ENCODE measurements around the gene TM9SF2. TPM values are rescaled to one million over a fixed set of nuclear protein-coding genes. Genes with fewer than 3 reads are reported as not detected.

TM9SF2 gene
- total and polyA plus RNA-seq, 4 donors: 41.3 to 93.3 (median 73.6) TPM

GRCh38 chr13:99467764-99468163, 33.5 kb upstream of the TM9SF2 start:
- intact Hi-C loops (cut with DNase I): no loop called here
- Histone ChIP-seq H3K27me3 (ENCODE audit: control insufficient read depth in 1 of 2, insufficient read depth in 2 of 2, low read length in 1 of 2) (no peaks in the 10 kb centered on the region), H3K4me1 (ENCODE audit: control insufficient read depth in 1 of 2, insufficient read depth in 2 of 2, low read length in 2 of 2) (no peaks in the 10 kb centered on the region), H3K27ac (ENCODE audit: low read depth in 1 of 2, low read length in 2 of 2) (no peak overlapping the region), H3K4me3 (ENCODE audit: low read length in 2 of 2) (no peak overlapping the region), H3K36me3 (ENCODE audit: control insufficient read depth in 1 of 2, insufficient read depth in 2 of 2, low read length in 1 of 2) (no peaks in the 10 kb centered on the region), H3K9me3 (ENCODE audit: control insufficient read depth, low read length) (no peaks in the 10 kb centered on the region)
- whole genome bisulfite sequencing, 2 donors: 25 to 33% methylated on average over 4 of the region's 4 CpGs
- ATAC-seq (ENCODE audit: low FRiP score) (no peak), DNase-seq (no peak)

- WGBS, 2 donors: 79 to 80% methylated on average over 2 of the region's 2 CpGs
- no peak overlapping the region for H3K27ac ChIP-seq (ENCODE audit: low read depth in 1 of 2, low read length in 2 of 2)
- no peaks in the 10 kb centered on the region for H3K36me3 ChIP-seq (ENCODE audit: control insufficient read depth in 1 of 2, insufficient read depth in 2 of 2, low read length in 1 of 2)
- H3K27me3 ChIP-seq (ENCODE audit: control insufficient read depth in 1 of 2, insufficient read depth in 2 of 2, low read length in 1 of 2): no peaks in the 10 kb centered on the region
- intact Hi-C loops (cut with DNase I): no loop called here
- H3K4me3 ChIP-seq (ENCODE audit: low read length in 2 of 2): no peak overlapping the region
- no peaks in the 10 kb centered on the region for H3K4me1 ChIP-seq (ENCODE audit: control insufficient read depth in 1 of 2, insufficient read depth in 2 of 2, low read length in 2 of 2)
- ATAC-seq (ENCODE audit: low FRiP score): no peak
- no peak for DNase-seq
- no peaks in the 10 kb centered on the region for H3K9me3 ChIP-seq (ENCODE audit: control insufficient read depth, low read length)
These were observed 32.2 kb upstream of the TM9SF2 start for GRCh38 chr13:99469041-99469440.

- no peak for ATAC-seq (ENCODE audit: low FRiP score)
- no peak for DNase-seq
- no peaks in the 10 kb centered on the region for H3K27me3 ChIP-seq (ENCODE audit: control insufficient read depth in 1 of 2, insufficient read depth in 2 of 2, low read length in 1 of 2)
- no peaks in the 10 kb centered on the region for H3K9me3 ChIP-seq (ENCODE audit: control insufficient read depth, low read length)
- intact Hi-C loops (cut with DNase I): no loop called here
- no peak overlapping the region for H3K27ac ChIP-seq (ENCODE audit: low read depth in 1 of 2, low read length in 2 of 2)
- no peaks in the 10 kb centered on the region for H3K36me3 ChIP-seq (ENCODE audit: control insufficient read depth in 1 of 2, insufficient read depth in 2 of 2, low read length in 1 of 2)
- H3K4me3 ChIP-seq (ENCODE audit: low read length in 2 of 2): no peak overlapping the region
- WGBS, 2 donors: 81 to 86% methylated on average over 6 of the region's 6 CpGs
- no peaks in the 10 kb centered on the region for H3K4me1 ChIP-seq (ENCODE audit: control insufficient read depth in 1 of 2, insufficient read depth in 2 of 2, low read length in 2 of 2)
These were observed 31.2 kb upstream of the TM9SF2 start for GRCh38 chr13:99470027-99470426.

- Histone ChIP-seq H3K4me3 (ENCODE audit: low read length in 2 of 2) (no peak overlapping the region), H3K9me3 (ENCODE audit: control insufficient read depth, low read length) (no peaks in the 10 kb centered on the region), H3K36me3 (ENCODE audit: control insufficient read depth in 1 of 2, insufficient read depth in 2 of 2, low read length in 1 of 2) (no peaks in the 10 kb centered on the region), H3K27me3 (ENCODE audit: control insufficient read depth in 1 of 2, insufficient read depth in 2 of 2, low read length in 1 of 2) (no peaks in the 10 kb centered on the region), H3K4me1 (ENCODE audit: control insufficient read depth in 1 of 2, insufficient read depth in 2 of 2, low read length in 2 of 2) (no peaks in the 10 kb centered on the region), H3K27ac (ENCODE audit: low read depth in 1 of 2, low read length in 2 of 2) (no peak overlapping the region)
- WGBS, 2 donors: 53 to 66% methylated on average over 3 of the region's 3 CpGs
- no peak for ATAC-seq (ENCODE audit: low FRiP score)
- DNase-seq: no peak
- intact Hi-C loops (cut with DNase I): no loop called here
These were observed 29.8 kb upstream of the TM9SF2 start for GRCh38 chr13:99471221-99472121.

GRCh38 chr13:99472122-99472440, 29.2 kb upstream of the TM9SF2 start:
- no peak overlapping the region for H3K27ac ChIP-seq (ENCODE audit: low read depth in 1 of 2, low read length in 2 of 2)
- 83 to 88% methylated on average over 1 of the region's 1 CpG for WGBS, 2 donors
- no peaks in the 10 kb centered on the region for H3K9me3 ChIP-seq (ENCODE audit: control insufficient read depth, low read length)
- no peak overlapping the region for H3K4me3 ChIP-seq (ENCODE audit: low read length in 2 of 2)
- no peak for DNase-seq
- intact Hi-C loops (cut with DNase I): no loop called here
- no peaks in the 10 kb centered on the region for H3K27me3 ChIP-seq (ENCODE audit: control insufficient read depth in 1 of 2, insufficient read depth in 2 of 2, low read length in 1 of 2)
- ATAC-seq (ENCODE audit: low FRiP score): no peak
- H3K4me1 ChIP-seq (ENCODE audit: control insufficient read depth in 1 of 2, insufficient read depth in 2 of 2, low read length in 2 of 2): no peaks in the 10 kb centered on the region
- no peaks in the 10 kb centered on the region for H3K36me3 ChIP-seq (ENCODE audit: control insufficient read depth in 1 of 2, insufficient read depth in 2 of 2, low read length in 1 of 2)

- no peaks in the 10 kb centered on the region for H3K9me3 ChIP-seq (ENCODE audit: control insufficient read depth, low read length)
- DNase-seq: no peak
- no peaks in the 10 kb centered on the region for H3K36me3 ChIP-seq (ENCODE audit: control insufficient read depth in 1 of 2, insufficient read depth in 2 of 2, low read length in 1 of 2)
- H3K27ac ChIP-seq (ENCODE audit: low read depth in 1 of 2, low read length in 2 of 2): no peak overlapping the region
- no peak for ATAC-seq (ENCODE audit: low FRiP score)
- intact Hi-C loops (cut with DNase I): no loop called here
- WGBS, 2 donors: 27 to 48% methylated on average over 9 of the region's 9 CpGs
- no peak overlapping the region for H3K4me3 ChIP-seq (ENCODE audit: low read length in 2 of 2)
- no peaks in the 10 kb centered on the region for H3K27me3 ChIP-seq (ENCODE audit: control insufficient read depth in 1 of 2, insufficient read depth in 2 of 2, low read length in 1 of 2)
- H3K4me1 ChIP-seq (ENCODE audit: control insufficient read depth in 1 of 2, insufficient read depth in 2 of 2, low read length in 2 of 2): no peaks in the 10 kb centered on the region
These were observed 27.8 kb upstream of the TM9SF2 start for GRCh38 chr13:99473515-99473914.

- Histone ChIP-seq H3K9me3 (ENCODE audit: control insufficient read depth, low read length) (no peaks in the 10 kb centered on the region), H3K27me3 (ENCODE audit: control insufficient read depth in 1 of 2, insufficient read depth in 2 of 2, low read length in 1 of 2) (no peaks in the 10 kb centered on the region), H3K4me1 (ENCODE audit: control insufficient read depth in 1 of 2, insufficient read depth in 2 of 2, low read length in 2 of 2) (no peaks in the 10 kb centered on the region), H3K36me3 (ENCODE audit: control insufficient read depth in 1 of 2, insufficient read depth in 2 of 2, low read length in 1 of 2) (no peaks in the 10 kb centered on the region), H3K27ac (ENCODE audit: low read depth in 1 of 2, low read length in 2 of 2) (no peak overlapping the region), H3K4me3 (ENCODE audit: low read length in 2 of 2) (no peak overlapping the region)
- ATAC-seq (ENCODE audit: low FRiP score): no peak
- 55 to 57% methylated on average over 3 to 5 of the region's 5 CpGs for WGBS, 2 donors
- intact Hi-C loops (cut with DNase I): no loop called here
- DNase-seq: no peak
These were observed 24.6 kb upstream of the TM9SF2 start for GRCh38 chr13:99476648-99477047.

- no peaks in the 10 kb centered on the region for H3K36me3 ChIP-seq (ENCODE audit: control insufficient read depth in 1 of 2, insufficient read depth in 2 of 2, low read length in 1 of 2)
- 80 to 84% methylated on average over 4 of the region's 4 CpGs for WGBS, 2 donors
- H3K9me3 ChIP-seq (ENCODE audit: control insufficient read depth, low read length): no peaks in the 10 kb centered on the region
- no peaks in the 10 kb centered on the region for H3K27me3 ChIP-seq (ENCODE audit: control insufficient read depth in 1 of 2, insufficient read depth in 2 of 2, low read length in 1 of 2)
- DNase-seq (no peak), ATAC-seq (ENCODE audit: low FRiP score) (no peak)
- H3K4me3 ChIP-seq (ENCODE audit: low read length in 2 of 2): no peak overlapping the region
- intact Hi-C loops (cut with DNase I): no loop called here
- H3K27ac ChIP-seq (ENCODE audit: low read depth in 1 of 2, low read length in 2 of 2): no peak overlapping the region
- no peaks in the 10 kb centered on the region for H3K4me1 ChIP-seq (ENCODE audit: control insufficient read depth in 1 of 2, insufficient read depth in 2 of 2, low read length in 2 of 2)
These were observed 23.8 kb upstream of the TM9SF2 start for GRCh38 chr13:99477493-99477892.

GRCh38 chr13:99481366-99481765, 19.9 kb upstream of the TM9SF2 start:
- Histone ChIP-seq H3K27me3 (ENCODE audit: control insufficient read depth in 1 of 2, insufficient read depth in 2 of 2, low read length in 1 of 2) (no peaks in the 10 kb centered on the region), H3K4me3 (ENCODE audit: low read length in 2 of 2) (no peak overlapping the region), H3K4me1 (ENCODE audit: control insufficient read depth in 1 of 2, insufficient read depth in 2 of 2, low read length in 2 of 2) (no peaks in the 10 kb centered on the region), H3K36me3 (ENCODE audit: control insufficient read depth in 1 of 2, insufficient read depth in 2 of 2, low read length in 1 of 2) (no peaks in the 10 kb centered on the region), H3K27ac (ENCODE audit: low read depth in 1 of 2, low read length in 2 of 2) (no peak overlapping the region), H3K9me3 (ENCODE audit: control insufficient read depth, low read length) (no peaks in the 10 kb centered on the region)
- no peak for DNase-seq
- WGBS, 2 donors: 34 to 38% methylated on average over 4 of the region's 4 CpGs
- no peak for ATAC-seq (ENCODE audit: low FRiP score)
- intact Hi-C loops (cut with DNase I): no loop called here
